ENCODE measurements around the gene ARSB.
"Not testable (repeated sequence)": the region's sequence is repeated elsewhere in the genome, so short reads cannot be mapped to it uniquely, and the experiment has no call there.

ARSB gene

GRCh38 chr5:78993165-78993564, 8.1 kb upstream of the ARSB start:
- DNase-seq (ENCODE audit: low read depth), result no peak

- DNase-seq (ENCODE audit: low read depth), result no peak
Measured at GRCh38 chr5:78992146-78992545, 7.0 kb upstream of the ARSB start.

- no peak for DNase-seq (ENCODE audit: low read depth)
Measured at GRCh38 chr5:78989080-78989479, 4.0 kb upstream of the ARSB start.

DNA sequence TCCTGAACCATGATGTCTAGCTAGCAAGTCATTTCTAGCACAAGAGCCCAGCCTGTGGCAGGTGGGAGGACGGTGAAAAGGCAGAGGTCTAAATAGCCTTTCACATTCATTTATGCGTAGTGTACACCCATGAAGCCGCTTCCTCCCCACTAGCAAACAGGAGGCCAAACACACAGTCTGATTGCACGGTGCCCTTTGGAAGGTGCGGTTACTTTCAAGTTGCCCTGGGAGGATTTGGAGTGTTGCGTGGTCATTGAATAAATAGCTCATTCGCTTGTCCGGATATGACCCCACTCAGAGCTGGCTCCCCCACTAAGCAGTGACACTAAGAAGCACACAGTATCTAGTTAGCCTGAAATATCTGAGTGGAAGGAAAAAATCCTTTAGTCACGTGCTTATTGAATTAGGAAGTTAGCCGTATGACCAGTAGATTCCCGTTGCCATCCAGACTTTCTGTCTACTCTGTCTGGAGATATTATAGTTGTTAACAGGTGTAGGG, 664 bp upstream of the ARSB start:
- peak; percentile 55 for DNase-seq (ENCODE audit: low read depth)

GRCh38 chr5:78984439-78985115, 533 bp downstream of the ARSB start:
- peak; percentile 77 for DNase-seq (ENCODE audit: low read depth)

- DNase-seq (ENCODE audit: low read depth), result no peak
Measured at GRCh38 chr5:78983601-78984438, 1.3 kb downstream of the ARSB start.

GRCh38 chr5:78983194-78983593, 1.9 kb downstream of the ARSB start:
- DNase-seq (ENCODE audit: low read depth), result not testable (repeated sequence)

- DNase-seq (ENCODE audit: low read depth), result no peak
Measured at GRCh38 chr5:78979909-78980308, 5.2 kb downstream of the ARSB start.

GRCh38 chr5:78979117-78979742, 5.9 kb downstream of the ARSB start:
- no peak for DNase-seq (ENCODE audit: low read depth)

DNA sequence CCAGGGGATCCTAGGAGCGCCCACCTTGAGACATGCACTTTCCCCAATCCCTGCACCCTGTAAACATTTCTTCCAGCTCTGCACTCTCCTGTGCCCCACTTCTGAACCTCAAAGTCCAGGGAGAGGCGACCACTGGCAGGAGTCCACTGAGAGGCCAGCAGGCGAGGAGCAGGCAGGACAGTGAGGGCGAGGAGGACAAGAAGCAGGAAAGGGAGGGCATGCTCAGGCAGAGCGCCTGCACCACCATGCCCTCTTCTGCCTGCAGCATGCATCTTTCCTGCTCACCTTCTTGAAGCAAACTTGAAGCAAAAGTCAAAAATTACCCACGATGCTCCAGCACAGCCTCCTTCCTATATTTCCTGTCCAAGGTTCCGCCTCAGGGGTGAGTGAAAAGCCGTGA, 10.1 kb downstream of the ARSB start:
- no peak for DNase-seq (ENCODE audit: low read depth)

GRCh38 chr5:78974601-78975000, 10.5 kb downstream of the ARSB start:
- no peak for DNase-seq (ENCODE audit: low read depth)

GRCh38 chr5:78974011-78974410, 11.1 kb downstream of the ARSB start:
- no peak for DNase-seq (ENCODE audit: low read depth)

DNA sequence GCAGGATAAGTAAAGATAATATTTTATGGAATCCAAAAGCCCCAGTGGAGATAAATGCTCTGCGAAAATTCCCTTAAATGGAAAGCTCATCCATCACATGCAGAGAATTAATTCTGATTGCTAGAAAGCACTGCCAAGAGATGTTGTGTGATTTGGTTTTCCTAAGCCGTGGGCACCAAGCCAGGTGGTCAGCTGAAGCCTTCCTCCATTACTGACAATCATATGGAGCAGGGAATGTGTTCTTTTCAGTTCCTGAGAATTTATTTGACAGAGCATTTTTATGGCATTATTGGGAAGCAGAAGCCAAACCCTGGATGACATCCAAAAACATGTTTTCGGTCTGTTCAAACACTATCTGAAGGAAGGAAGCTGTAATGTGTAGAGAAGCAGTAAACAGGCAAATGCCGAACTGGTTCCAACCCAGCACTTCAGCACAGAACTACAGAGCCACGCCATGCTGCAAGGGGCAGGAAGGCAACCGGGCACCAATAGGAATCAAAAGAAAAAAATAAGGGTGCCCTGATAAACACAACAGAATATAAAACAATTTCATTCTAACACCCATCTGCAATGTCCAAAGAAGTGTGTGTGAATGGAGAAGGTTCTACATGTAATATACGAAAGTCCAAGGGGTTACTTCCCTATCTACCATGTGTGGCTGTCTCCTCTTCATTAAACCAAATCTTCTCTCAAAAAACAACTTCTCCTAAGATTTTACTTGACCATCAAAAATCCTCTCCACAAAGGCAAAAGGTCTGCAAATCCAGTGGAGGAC, 12.3 kb downstream of the ARSB start:
- DNase-seq (ENCODE audit: low read depth), result no peak

DNA sequence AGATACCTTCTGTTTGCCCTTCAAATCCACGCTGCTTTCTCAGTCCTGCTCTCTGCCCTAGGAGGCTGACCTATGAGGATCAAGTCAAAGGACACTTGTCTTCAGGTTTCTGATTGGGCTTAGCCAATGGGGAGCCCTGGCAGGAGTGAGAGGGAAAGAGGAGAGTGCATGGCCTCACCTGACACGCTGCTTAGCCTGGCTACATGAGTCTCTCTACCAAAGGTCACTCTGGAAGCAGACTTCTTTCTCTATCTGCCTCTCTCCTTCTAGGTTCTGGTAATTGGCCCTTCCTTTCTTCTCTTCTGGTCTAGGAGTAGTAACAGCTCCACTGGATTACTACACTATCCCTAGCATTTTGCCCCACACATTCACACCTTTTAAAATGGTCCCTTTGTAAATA, 13.1 kb downstream of the ARSB start:
- DNase-seq (ENCODE audit: low read depth), result no peak

- no peak for DNase-seq (ENCODE audit: low read depth)
Measured at GRCh38 chr5:78968781-78969180, 16.3 kb downstream of the ARSB start.

DNA sequence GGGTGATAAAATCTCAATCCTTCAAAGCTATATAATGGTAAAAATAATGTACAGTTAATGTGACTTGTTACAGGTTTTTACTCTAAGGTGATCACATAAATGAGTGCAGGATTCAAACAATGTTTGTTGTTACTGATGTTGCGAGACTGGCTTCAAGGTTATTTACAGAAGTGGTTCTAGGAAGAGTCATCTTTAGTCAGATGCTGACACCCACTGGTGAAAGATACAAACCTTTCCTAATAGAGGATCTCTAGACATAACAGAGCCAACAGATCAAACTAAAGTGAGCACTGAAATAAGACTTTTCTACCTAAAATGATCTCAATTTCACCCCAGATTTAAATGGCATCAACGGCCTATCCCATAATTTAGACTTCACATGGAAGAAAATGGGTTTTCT, 20.2 kb downstream of the ARSB start:
- no peak for DNase-seq (ENCODE audit: low read depth)

DNA sequence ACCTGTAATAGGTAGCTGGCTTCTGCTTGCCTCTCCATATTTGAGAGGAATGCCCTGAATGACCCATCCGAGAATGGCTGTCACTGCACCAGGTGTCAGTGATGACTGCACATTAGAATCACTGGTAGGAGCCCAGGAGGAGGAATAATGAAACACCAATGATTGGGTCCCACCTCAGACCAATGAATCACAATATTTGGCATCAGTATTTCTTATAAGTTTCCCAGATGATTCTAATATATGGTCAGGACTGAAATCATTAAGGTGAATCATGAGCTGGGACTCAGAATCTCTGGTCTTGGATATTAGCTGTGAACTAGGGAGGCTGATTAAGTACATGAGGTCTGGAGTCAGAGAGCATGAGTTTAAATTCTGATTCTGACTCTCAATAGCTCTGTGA, 23.4 kb downstream of the ARSB start:
- no peak for DNase-seq (ENCODE audit: low read depth)

GRCh38 chr5:78959767-78960166, 25.3 kb downstream of the ARSB start:
- no peak for DNase-seq (ENCODE audit: low read depth)

GRCh38 chr5:78958672-78959445, 26.3 kb downstream of the ARSB start:
- DNase-seq (ENCODE audit: low read depth), result no peak

DNA sequence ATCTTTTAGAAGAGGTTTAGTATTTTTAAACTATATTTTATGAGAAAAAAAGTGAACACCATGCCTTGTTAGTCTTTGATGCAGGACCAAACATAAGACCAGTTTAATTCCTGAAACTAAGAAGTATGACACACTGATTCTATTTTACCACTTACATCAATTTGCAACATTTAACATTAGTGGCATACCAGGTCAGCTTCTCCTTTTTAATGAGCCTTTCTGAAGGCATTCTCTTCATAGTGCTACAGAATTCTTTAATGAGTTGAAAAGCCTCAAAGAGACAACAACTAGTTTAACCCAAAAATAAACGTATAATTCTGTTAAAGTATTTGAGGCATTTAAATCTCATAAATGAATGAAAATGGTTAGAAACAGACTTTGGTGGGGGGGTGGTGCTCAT, 28.2 kb downstream of the ARSB start:
- no peak for DNase-seq (ENCODE audit: low read depth)

- DNase-seq (ENCODE audit: low read depth), result no peak
Measured at GRCh38 chr5:78953092-78953800, 31.9 kb downstream of the ARSB start.

All from activated T-cell treated with anti-CD3 and anti-CD28 coated beads for 48 hours (primary cell).